IPS-18a (cell line): ENCODE measurements around the gene C9orf152.

Source experiments
- H3K27ac ChIP-seq: one replicate; pipeline ENCODE4 v1.5.1; 2013; ENCODE audit warnings: low read length
- H3K27me3 ChIP-seq: one replicate; pipeline ENCODE4 v1.6.1; 2013; ENCODE audit warnings: mild to moderate bottlenecking, low read length; ENCODE audit not compliant: control insufficient read depth, insufficient read depth
- H3K36me3 ChIP-seq: one replicate; pipeline ENCODE4 v1.6.1; 2013; ENCODE audit warnings: low read depth, low read length; ENCODE audit not compliant: control insufficient read depth
- H3K4me1 ChIP-seq: one replicate; pipeline ENCODE4 v1.6.1; 2013; ENCODE audit warnings: low read depth, low read length; ENCODE audit not compliant: control insufficient read depth
- H3K4me3 ChIP-seq: one replicate; pipeline ENCODE4 v1.5.1; 2013; ENCODE audit warnings: low read length
- H3K9ac ChIP-seq: one replicate; pipeline ENCODE4 v1.6.1; 2013; ENCODE audit warnings: mild to moderate bottlenecking, low read length, moderate library complexity
- H3K9me3 ChIP-seq: one replicate; pipeline ENCODE4 v1.6.1; 2013; ENCODE audit warnings: low read depth, low read length; ENCODE audit not compliant: control insufficient read depth

The C9orf152 gene

DNA sequence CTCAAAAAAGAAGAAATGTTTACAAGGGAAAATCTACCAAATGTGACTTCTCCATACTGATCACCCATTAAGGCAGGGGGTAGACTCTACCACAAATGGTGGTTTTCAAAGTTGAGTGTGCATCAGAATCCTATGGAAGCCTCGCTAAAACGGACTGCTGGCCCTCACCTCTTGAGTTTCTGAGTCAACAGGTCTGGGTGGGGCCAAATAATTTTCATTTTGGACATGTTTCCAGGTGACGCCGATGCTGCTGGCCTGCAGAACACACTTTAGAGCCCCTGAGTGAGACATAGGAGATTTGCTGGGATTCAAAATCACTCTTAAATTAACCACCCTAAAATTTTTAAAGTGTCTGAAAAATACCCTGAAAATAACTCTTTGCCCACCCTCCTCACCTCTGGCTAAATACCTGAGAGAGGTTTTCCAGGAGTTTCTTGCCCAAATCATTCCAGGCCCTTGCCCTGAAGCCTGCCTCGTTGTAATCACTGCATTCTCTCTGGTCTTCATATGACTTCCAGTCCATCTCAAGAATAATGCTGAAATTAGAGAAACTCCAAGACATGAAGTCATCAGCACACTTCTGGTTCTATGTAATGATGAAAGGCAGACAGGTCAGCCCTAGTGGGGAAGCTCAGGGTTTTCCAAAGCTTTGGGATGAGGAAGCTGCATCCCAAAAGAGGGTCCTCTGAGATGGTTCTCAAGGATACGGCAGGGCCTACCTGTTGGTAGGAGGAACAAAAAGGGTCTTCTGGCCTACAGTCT, 18.2 kb downstream of the C9orf152 start:
- no peak overlapping the region for H3K9ac ChIP-seq
- H3K36me3 ChIP-seq = no peaks in the 10 kb centered on the region
- no peaks in the 10 kb centered on the region for H3K4me1 ChIP-seq
- H3K27ac ChIP-seq = no peak overlapping the region
- H3K27me3 ChIP-seq = no peaks in the 10 kb centered on the region
- no peaks in the 10 kb centered on the region for H3K9me3 ChIP-seq
- H3K4me3 ChIP-seq = no peak overlapping the region

DNA sequence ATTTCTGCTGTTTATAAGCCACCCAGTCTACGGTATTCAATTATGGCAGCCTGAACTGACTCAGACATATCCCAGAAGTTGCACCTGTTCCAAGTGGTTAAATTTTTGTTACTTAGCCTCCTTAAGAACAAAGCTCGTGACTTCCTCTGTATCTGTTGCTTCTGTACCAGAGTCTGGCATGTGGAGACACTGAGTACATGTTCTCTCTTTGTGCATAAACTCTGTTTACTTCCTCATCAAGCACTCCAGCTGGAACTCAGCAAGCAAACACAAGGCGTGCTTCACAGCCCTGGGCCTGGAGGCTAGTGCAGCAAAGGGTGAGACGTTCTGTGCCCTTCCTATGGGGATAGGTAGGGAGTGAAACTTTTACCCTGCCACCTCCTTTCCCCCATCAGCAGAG, 19.0 kb downstream of the C9orf152 start:
- no peak overlapping the region for H3K27ac ChIP-seq
- no peaks in the 10 kb centered on the region for H3K27me3 ChIP-seq
- H3K4me3 ChIP-seq = no peak overlapping the region
- no peaks in the 10 kb centered on the region for H3K36me3 ChIP-seq
- no peaks in the 10 kb centered on the region for H3K9me3 ChIP-seq
- H3K9ac ChIP-seq = no peak overlapping the region
- H3K4me1 ChIP-seq = no peaks in the 10 kb centered on the region

DNA sequence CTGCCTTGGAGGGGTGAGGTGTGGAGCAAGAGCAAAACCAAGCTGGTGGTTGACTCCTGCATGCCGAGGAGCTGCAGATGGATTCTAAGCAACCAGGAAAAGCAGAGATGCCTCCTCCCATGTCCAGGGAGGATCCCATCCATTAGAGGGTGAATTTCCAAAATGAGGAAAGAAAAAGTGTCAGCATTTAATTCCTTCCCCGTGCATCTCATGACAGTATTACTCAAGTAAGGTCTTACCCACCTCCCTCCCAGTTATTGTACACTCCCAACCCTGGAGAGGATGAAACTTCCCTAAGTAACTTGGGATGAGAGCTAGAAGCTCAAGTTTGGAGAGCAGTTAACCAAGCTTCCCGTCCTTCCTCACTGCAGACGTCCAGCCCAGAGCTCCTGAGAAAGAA, 19.9 kb downstream of the C9orf152 start:
- Histone ChIP-seq H3K27ac (no peak overlapping the region), H3K27me3 (no peaks in the 10 kb centered on the region), H3K4me1 (no peaks in the 10 kb centered on the region), H3K9me3 (no peaks in the 10 kb centered on the region), H3K36me3 (no peaks in the 10 kb centered on the region), H3K4me3 (no peak overlapping the region), H3K9ac (no peak overlapping the region)

DNA sequence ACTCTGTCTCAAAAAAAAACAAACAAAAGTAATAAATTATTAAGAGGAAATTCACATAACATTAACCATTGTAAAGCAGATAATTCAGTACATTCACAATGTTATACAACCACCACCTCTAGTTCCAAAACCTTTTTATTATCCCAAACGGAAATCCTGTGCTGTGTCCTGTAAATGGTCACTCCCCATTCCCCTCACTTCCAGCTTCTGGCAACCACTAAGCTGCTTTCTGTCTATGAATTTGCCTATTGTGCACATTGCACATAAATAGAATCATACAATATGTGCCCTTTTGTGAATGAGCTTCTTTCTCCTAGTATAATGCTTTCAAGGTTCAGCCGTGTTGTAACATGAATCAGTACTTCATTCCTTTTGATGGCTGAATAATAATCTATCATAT, 20.8 kb downstream of the C9orf152 start:
- Histone ChIP-seq H3K9ac (no peak overlapping the region), H3K27ac (no peak overlapping the region), H3K36me3 (no peaks in the 10 kb centered on the region), H3K4me1 (no peaks in the 10 kb centered on the region), H3K9me3 (no peaks in the 10 kb centered on the region), H3K27me3 (no peaks in the 10 kb centered on the region), H3K4me3 (no peak overlapping the region)

DNA sequence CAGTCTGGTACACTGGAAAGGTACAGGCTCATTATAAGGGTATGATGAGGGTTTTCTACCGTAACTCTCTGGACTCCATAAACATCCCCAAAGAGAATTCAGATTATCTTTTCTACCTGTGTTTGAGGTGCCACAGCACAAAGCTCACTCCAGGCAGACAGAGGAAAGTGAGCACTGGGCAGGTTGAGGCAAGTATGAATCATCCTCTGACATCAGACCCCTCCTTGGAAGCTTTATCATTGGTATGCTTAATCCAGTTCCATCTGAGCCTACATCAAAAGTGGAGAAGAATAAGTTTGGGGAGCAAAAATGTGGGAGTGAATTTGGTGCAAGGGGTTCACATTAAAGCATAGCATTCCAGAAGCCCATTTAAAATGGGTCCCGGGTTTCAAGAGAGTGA, 21.7 kb downstream of the C9orf152 start:
- no peak overlapping the region for H3K27ac ChIP-seq
- no peaks in the 10 kb centered on the region for H3K27me3 ChIP-seq
- no peaks in the 10 kb centered on the region for H3K36me3 ChIP-seq
- H3K9ac ChIP-seq = no peak overlapping the region
- no peaks in the 10 kb centered on the region for H3K9me3 ChIP-seq
- H3K4me3 ChIP-seq = no peak overlapping the region
- H3K4me1 ChIP-seq = no peaks in the 10 kb centered on the region

DNA sequence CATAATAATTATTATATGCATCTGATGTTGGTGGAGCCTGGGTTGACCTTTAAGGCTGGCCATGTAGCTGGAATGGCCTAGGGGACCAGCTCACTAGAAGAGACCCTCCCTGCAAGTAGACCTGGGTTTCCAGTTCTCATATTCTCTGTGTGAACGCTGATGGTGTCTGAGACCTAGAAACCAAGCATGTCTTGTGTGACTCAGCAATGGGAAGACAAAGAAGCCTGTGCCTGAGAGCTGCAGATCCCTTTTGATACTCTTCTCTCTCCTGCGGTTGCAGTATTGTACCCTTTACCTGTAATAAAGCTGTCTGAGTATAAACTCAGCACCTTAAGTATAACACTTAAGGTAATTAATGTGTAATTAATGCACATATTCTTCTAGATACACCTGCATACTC, 22.2 kb downstream of the C9orf152 start:
- H3K9ac ChIP-seq = no peak overlapping the region
- no peaks in the 10 kb centered on the region for H3K27me3 ChIP-seq
- no peaks in the 10 kb centered on the region for H3K4me1 ChIP-seq
- no peaks in the 10 kb centered on the region for H3K9me3 ChIP-seq
- H3K27ac ChIP-seq = no peak overlapping the region
- no peaks in the 10 kb centered on the region for H3K36me3 ChIP-seq
- H3K4me3 ChIP-seq = no peak overlapping the region

DNA sequence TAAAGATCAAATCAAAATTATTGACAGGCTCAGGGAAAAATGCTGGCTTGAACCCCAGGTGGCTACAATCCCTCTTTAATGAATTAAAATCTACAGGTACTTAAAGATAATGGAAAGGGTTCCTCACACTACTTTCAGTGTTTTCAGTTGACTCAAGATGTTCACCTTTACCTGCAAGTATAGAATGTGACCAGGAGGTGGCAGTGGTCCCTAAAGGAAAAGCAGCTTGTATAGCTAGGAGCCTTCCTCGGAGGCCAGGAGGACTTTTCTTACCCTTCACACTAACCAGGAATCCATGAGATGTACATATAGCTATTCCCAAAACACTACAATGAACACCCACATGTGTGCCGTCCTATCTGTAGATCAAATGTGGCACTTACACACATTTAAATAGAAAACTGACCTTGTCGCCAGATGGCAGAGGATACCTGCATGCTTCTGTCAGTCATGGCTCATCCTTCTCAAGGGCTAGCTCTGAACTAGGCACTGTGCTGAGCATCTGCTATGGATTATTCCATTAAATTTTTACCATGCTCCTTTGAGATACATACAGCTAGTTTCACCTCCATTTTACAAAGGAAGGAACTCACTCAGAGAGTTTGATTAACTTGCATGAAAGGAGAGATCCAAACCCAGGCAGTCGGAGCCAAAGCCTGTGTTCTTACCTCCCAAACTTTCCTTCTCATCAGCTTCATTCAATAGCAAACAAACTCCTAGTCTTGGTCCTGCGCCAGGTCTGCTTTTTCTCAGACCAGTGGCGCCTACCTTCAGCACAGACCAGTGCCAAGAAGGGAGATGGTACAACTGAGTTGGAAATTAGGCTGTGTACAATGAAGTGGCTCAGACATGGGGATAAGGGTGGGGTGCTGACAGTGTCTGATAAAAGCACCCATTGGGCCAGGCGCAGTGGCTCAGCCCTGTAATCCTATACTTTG, 24.5 kb downstream of the C9orf152 start:
- H3K27me3 ChIP-seq = no peaks in the 10 kb centered on the region
- no peak overlapping the region for H3K9ac ChIP-seq
- no peak overlapping the region for H3K4me3 ChIP-seq
- H3K36me3 ChIP-seq = no peaks in the 10 kb centered on the region
- H3K27ac ChIP-seq = no peak overlapping the region
- H3K4me1 ChIP-seq = no peaks in the 10 kb centered on the region
- H3K9me3 ChIP-seq = no peaks in the 10 kb centered on the region

DNA sequence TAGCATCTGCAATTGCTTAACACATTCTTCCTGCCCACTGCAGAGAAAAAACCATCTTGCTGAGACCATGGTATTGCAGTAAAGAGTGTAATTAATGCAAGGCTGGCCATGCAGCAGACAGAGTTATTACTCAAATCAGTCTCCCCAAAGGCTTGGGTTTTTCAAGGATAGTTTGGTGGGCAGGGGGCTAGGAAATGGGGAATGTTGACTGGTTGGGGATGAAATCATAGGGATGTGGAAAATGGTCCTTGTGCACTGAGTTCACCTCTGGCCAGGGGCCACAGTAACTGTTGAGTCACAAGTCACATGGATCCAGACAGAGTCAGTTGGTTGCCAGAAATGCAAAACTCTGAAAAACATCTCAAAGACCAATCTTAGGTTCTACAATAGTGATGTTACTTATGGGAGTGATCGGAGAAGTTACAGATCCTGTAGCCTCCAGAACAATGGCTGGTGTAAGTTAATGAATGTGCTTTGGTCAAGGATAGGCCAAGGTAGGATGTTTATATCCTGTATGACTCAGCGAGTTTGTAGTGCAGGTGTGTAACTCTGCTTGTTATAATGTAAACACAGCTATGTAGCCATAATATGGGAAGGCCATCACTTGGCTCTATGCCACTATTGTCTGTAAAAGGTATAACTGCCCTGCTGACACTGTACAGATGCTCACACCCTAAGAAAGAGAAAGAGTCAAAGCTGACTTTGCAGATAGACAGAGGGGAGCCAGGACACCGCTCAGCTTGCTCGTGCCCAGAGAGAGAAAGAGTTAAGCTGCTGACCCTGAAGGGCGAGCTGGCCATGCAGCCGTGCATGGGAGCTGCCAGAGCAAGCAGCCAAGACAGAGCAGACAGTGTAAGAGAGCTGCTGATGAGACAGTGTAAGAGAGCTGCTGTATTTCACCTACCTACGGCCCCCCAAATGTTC, 27.2 kb downstream of the C9orf152 start:
- Histone ChIP-seq H3K9ac (no peak overlapping the region), H3K27ac (no peak overlapping the region)

DNA sequence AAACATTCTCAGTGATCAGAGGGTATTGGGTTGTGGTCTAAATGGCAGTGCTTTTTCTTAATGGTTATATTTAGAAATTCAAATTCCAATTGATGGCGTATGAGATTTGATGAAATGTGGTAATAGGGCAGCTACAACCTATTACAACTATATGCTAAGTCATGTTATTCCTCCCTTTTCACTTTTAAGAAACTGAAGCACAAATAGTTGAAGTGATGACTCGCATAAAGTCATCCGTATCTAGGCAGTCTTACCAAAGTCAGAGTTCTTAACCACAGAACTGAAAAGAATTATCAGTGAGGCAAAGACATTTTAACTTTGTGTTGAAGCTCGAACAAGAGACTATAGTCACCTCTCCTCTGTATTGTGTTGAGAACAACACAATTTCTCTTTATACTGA, 28.2 kb downstream of the C9orf152 start:
- Histone ChIP-seq H3K9ac (no peak overlapping the region), H3K36me3 (no peaks in the 10 kb centered on the region), H3K9me3 (no peaks in the 10 kb centered on the region), H3K27ac (no peak overlapping the region), H3K27me3 (no peaks in the 10 kb centered on the region), H3K4me1 (no peaks in the 10 kb centered on the region), H3K4me3 (no peak overlapping the region)

More for the DNA sequence above, 27.2 kb downstream of the C9orf152 start:
- no peaks in the 10 kb centered on the region for H3K36me3 ChIP-seq
- no peaks in the 10 kb centered on the region for H3K9me3 ChIP-seq
- H3K4me1 ChIP-seq = no peaks in the 10 kb centered on the region
- H3K4me3 ChIP-seq = no peak overlapping the region
- no peaks in the 10 kb centered on the region for H3K27me3 ChIP-seq

DNA sequence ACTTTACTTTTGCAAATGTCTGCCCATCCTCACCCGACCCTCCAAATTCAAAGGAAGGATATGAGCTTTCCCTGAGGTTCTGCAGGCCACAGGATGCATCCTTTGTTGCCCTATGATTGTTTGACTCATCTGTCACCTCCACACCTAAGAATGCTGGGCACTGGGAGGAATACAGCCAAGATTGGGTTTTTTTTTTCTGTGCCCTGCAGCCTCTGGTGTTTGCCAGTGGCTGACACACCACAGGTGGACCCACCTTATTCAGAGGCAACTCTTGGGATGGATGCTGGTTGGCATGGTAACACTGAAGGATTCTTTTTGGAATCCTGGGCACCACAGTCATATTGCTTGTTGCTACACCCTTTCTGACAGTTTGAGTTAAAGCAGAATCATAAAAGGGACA, 29.7 kb downstream of the C9orf152 start:
- no peak overlapping the region for H3K4me3 ChIP-seq
- no peaks in the 10 kb centered on the region for H3K9me3 ChIP-seq
- H3K27ac ChIP-seq = no peak overlapping the region
- no peaks in the 10 kb centered on the region for H3K36me3 ChIP-seq
- H3K27me3 ChIP-seq = no peaks in the 10 kb centered on the region
- no peaks in the 10 kb centered on the region for H3K4me1 ChIP-seq
- no peak overlapping the region for H3K9ac ChIP-seq

DNA sequence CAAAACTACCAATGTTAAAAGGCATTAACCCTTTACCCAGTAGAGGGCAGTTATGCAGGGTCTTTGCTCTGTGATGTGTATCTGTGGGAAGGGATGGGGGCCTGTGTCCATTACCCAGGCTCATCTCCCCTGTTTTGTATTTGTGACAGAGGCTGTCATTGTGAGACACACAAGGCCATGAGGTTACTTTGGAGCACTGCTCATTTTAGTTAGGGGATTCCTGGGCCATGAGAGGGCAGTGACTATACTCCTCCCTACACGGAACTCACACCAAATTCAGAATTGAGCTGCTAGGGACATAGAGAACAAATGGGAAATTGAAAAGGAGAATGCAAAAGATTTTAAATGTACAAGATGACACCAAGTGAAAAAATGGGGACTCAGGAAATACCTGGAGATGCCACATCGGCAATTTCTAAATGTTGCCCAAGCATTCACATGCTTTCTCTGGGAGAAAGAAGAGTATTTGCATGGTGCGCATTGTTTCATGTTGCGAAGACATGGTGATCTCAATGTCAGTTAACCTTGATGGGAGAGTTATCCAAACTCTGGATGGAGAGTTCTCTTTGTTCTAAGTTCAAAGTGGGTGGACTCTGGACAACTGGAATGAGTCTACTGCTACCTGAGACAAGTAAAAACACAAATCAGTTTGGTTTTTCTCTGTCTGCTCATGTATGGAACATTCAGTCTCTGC, 32.5 kb downstream of the C9orf152 start:
- H3K9ac ChIP-seq = no peak overlapping the region
- no peak overlapping the region for H3K4me3 ChIP-seq

More for the DNA sequence above, 32.5 kb downstream of the C9orf152 start:
- H3K4me1 ChIP-seq = no peaks in the 10 kb centered on the region
- H3K9me3 ChIP-seq = no peaks in the 10 kb centered on the region
- no peaks in the 10 kb centered on the region for H3K27me3 ChIP-seq
- peaks cover 4% of the 10 kb centered on the region for H3K36me3 ChIP-seq
- no peak overlapping the region for H3K27ac ChIP-seq
